ENCODE data around the gene SPAG9. TPM values are rescaled to one million over a fixed set of nuclear protein-coding genes. Genes with fewer than 3 reads are reported as not detected.

The SPAG9 gene
- total RNA-seq, 6 donors from 2014 or later: 87.5 to 233 (median 152) TPM

GRCh38 chr17:51029568-51030463 is 90.9 kb downstream of the SPAG9 start:
- peak overlapping the region in 2 of 4 donors; percentile 13 to 19 for H3K4me3 ChIP-seq
- DNase-seq (no peak), ATAC-seq (ENCODE audit: low FRiP score in 2 of 2) (peak in 1 of 2 donors; percentile 54)
- peak overlapping the region in 3 of 4 donors; percentile 26 to 57 (median 38) for H3K27ac ChIP-seq
- H3K9me3 ChIP-seq: no peaks in the 10 kb centered on the region
- TF ChIP-seq POLR2A (IDR thresholded peaks at IDR 0.05): no peak
- TF ChIP-seq POLR2AphosphoS5 (IDR thresholded peaks at IDR 0.05): no peak
- TF ChIP-seq CTCF (IDR thresholded peaks at IDR 0.05): no peak
- no peak for TF ChIP-seq EP300 (IDR thresholded peaks at IDR 0.05)
- H3K27me3 ChIP-seq: no peaks in the 10 kb centered on the region
- H3K4me1 ChIP-seq: peaks cover 4 to 16% (median 7%) of the 10 kb centered on the region in 4 donors
- WGBS, 2 donors: 27 to 35% methylated on average over 3 of the region's 3 CpGs
- H3K36me3 ChIP-seq: peaks cover 0 to 14% (median 5%) of the 10 kb centered on the region in 4 donors

DNA sequence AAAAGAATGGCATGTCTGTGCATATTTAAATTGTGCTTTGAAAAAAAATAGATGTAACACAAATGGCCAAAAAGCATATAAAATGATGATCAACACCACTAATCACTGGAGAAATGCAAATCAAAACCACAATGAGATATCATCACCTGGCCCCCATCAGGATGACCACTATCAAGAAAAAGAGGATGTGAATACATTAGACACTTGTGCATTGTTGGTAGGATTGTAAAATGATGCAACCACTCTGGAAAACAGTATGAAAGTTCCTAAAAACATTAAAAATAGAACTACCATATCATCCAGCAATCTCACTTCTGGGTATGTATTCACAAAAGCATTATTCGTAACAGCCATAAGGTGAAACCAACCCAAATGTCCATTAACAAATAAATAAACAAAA is 91.5 kb downstream of the SPAG9 start:
- H3K27me3 ChIP-seq: no peaks in the 10 kb centered on the region
- DNase-seq (no peak), ATAC-seq (ENCODE audit: low FRiP score in 2 of 2) (no peak)
- H3K27ac ChIP-seq: peak overlapping the region in 2 of 4 donors; percentile 17 to 57
- H3K36me3 ChIP-seq: peaks cover 0 to 14% (median 5%) of the 10 kb centered on the region in 4 donors
- peaks cover 4 to 16% (median 7%) of the 10 kb centered on the region in 4 donors for H3K4me1 ChIP-seq
- no peak for TF ChIP-seq CTCF (IDR thresholded peaks at IDR 0.05)
- no peak for TF ChIP-seq POLR2AphosphoS5 (IDR thresholded peaks at IDR 0.05)
- TF ChIP-seq POLR2A (IDR thresholded peaks at IDR 0.05): no peak
- TF ChIP-seq EP300 (IDR thresholded peaks at IDR 0.05): no peak
- no peak overlapping the region for H3K4me3 ChIP-seq
- 74 to 77% methylated on average over 1 of the region's 1 CpG for WGBS, 2 donors
- no peaks in the 10 kb centered on the region for H3K9me3 ChIP-seq

DNA sequence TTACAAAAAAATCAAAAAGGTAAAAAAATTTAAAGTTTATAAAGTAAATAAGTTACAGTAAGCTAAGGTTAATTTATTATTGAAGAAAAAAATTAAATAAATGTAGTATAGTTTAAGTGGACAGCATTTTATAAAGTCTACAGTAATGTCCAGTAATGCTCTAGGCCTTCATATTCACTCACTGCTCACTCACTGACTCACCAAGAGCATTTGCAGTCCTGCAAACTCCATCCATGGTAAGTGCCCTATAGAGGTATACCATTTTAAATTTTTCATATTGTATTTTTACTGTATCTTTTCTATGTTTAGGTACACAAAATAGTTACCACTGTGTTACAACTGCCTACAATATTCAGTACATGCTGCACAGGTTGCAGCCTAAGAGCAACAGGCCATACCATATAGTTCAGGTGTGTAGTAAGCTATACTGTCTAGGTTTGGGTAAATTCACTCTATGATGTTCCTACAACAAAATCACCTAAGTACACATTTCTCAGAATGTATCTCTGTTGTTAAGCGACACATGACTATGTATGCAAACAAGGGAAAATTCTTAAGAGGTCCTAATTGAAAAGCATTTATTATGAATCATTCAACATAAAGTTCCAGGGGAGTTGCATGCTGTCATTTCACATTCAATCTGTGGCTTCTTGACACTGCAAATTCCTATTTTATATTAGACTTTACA is 92.3 kb downstream of the SPAG9 start:
- DNase-seq (no peak), ATAC-seq (ENCODE audit: low FRiP score in 2 of 2) (no peak)
- H3K9me3 ChIP-seq: no peaks in the 10 kb centered on the region
- no peaks in the 10 kb centered on the region for H3K27me3 ChIP-seq
- peaks cover 0 to 14% (median 5%) of the 10 kb centered on the region in 4 donors for H3K36me3 ChIP-seq
- H3K27ac ChIP-seq: no peak overlapping the region
- H3K4me1 ChIP-seq: peaks cover 4 to 16% (median 7%) of the 10 kb centered on the region in 4 donors
- TF ChIP-seq POLR2A (IDR thresholded peaks at IDR 0.05): no peak
- TF ChIP-seq CTCF (IDR thresholded peaks at IDR 0.05): no peak
- 91 to 100% methylated on average over 1 of the region's 1 CpG for WGBS, 2 donors
- no peak overlapping the region for H3K4me3 ChIP-seq

DNA sequence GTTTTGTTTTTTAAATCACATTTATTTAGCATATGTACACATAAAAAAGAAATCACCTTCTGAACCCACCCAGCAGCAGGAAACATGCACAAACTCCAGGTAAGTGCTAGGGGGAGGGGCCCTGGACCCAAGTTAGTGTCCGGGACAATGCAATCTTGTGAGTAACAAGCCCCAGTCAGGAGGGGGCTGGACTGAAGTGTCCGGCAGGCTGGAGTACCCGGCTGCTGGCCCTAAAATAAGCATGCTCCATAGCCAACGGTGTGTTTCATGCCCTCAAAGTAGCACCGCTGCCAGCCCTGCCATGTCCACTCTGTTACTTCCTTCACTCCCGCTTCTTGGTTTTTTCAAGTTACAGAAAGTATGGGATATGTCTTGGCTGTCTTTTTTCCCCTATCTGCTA is 102.1 kb downstream of the SPAG9 start:
- WGBS, 2 donors: 91 to 97% methylated on average over 6 of the region's 6 CpGs
- no peaks in the 10 kb centered on the region for H3K27me3 ChIP-seq
- ATAC-seq (ENCODE audit: low FRiP score in 2 of 2) (no peak), DNase-seq (no peak)
- H3K36me3 ChIP-seq: peaks cover 20 to 56% (median 39%) of the 10 kb centered on the region in 4 donors
- TF ChIP-seq POLR2AphosphoS5 (IDR thresholded peaks at IDR 0.05): no peak
- TF ChIP-seq EP300 (IDR thresholded peaks at IDR 0.05): no peak
- TF ChIP-seq POLR2A (IDR thresholded peaks at IDR 0.05): no peak
- TF ChIP-seq CTCF (IDR thresholded peaks at IDR 0.05): no peak
- H3K4me1 ChIP-seq: peaks cover 0 to 5% (median 0%) of the 10 kb centered on the region in 4 donors
- H3K27ac ChIP-seq: no peak overlapping the region
- H3K4me3 ChIP-seq: no peak overlapping the region
- H3K9me3 ChIP-seq: no peaks in the 10 kb centered on the region

Measured in upper lobe of left lung (tissue), 6 donors.